ENCODE measurements around the gene ADAMTS19.

The ADAMTS19 gene

DNA sequence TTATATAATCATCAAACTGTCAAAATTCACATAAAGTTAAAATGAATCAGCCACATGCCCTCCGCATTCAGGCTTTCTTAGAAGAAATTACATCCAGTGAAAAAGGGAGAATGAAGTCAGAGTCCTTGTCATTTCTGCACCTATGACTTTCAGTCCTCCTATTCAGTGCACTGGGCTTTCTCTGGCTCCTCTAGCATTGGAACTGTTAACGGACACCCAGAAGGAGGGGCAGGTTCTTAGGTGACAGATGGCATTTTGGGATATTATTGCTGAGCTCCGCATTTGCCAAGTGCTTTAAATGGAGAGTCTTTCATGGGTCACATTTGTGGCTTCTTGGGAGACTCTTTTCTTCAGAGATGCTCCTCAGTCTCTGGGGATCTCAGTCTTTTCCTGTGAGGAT is 40.0 kb downstream of the ADAMTS19 start:
- H3K4me3 ChIP-seq, result no peak overlapping the region
- no peak overlapping the region for H3K27ac ChIP-seq
- DNase-seq (ENCODE audit: low spot score), result no peak
- TF ChIP-seq, protein P1, sequence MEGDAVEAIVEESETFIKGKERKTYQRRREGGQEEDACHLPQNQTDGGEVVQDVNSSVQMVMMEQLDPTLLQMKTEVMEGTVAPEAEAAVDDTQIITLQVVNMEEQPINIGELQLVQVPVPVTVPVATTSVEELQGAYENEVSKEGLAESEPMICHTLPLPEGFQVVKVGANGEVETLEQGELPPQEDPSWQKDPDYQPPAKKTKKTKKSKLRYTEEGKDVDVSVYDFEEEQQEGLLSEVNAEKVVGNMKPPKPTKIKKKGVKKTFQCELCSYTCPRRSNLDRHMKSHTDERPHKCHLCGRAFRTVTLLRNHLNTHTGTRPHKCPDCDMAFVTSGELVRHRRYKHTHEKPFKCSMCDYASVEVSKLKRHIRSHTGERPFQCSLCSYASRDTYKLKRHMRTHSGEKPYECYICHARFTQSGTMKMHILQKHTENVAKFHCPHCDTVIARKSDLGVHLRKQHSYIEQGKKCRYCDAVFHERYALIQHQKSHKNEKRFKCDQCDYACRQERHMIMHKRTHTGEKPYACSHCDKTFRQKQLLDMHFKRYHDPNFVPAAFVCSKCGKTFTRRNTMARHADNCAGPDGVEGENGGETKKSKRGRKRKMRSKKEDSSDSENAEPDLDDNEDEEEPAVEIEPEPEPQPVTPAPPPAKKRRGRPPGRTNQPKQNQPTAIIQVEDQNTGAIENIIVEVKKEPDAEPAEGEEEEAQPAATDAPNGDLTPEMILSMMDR (IDR thresholded peaks at IDR 0.05), result no peak

DNA sequence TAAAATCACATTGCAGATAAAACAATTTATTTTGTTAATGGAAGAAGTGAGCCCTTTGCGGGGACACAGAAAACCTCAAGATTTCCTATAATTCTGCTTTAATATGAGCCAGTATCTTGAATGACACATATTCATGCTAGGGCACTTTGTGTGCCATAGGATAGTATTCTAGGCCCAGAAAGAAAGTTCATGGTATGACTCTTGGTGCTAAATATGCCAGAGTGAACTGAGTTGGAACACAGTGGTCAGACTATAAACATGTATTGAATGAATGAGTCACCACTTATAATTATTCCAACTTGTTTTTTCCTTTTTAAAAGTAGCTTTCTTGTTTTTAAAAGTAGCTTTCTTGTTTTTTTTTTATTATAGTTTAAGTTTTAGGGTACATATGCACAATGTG is 46.0 kb downstream of the ADAMTS19 start:
- H3K27ac ChIP-seq, result no peak overlapping the region
- no peak overlapping the region for H3K4me3 ChIP-seq
- DNase-seq (ENCODE audit: low spot score), result no peak

DNA sequence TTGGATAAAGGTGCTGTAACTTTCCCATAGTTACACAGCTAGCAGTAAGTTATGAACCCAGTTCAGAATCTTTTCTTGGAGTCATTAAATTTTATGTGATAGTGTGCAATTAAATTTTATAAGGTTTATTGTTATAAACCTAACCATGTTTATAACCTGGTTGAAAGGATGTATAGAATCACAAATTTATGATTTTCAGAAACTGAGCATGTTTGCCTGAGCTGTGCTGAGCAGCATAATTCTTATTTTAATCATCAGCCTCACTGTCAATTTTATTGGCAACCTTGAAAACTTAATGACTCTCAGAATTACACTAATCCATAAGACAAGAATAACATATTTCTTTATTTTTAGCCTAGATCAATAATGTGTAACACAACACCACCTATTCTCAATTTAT is 46.9 kb downstream of the ADAMTS19 start:
- H3K4me3 ChIP-seq, result no peak overlapping the region
- H3K27ac ChIP-seq, result no peak overlapping the region
- no peak for DNase-seq (ENCODE audit: low spot score)
- TF ChIP-seq, protein P1 (IDR thresholded peaks at IDR 0.05), result no peak

More for the DNA sequence above, 46.0 kb downstream of the ADAMTS19 start:
- TF ChIP-seq, protein P1 (IDR thresholded peaks at IDR 0.05), result no peak

DNA sequence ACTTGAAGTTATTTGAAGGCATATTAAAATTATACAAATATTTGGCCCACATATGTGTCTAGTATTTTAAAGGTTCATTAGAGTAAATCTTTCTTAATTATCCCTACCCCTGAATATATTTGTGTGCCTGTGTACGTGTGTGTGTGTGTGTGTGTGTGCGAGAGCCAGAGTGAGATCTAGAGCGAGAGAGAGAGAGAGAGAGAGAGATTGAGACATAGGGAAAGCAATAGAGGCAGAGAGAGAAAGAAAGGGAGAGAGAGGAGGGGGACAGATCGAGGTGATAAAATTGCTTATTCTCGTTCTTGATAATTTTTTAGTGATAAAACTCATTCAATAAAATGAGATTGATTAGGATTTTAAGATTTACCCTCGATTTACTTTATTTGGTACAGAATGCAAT is 47.4 kb downstream of the ADAMTS19 start:
- TF ChIP-seq, protein P1 (IDR thresholded peaks at IDR 0.05), result no peak
- Histone ChIP-seq H3K4me3 (no peak overlapping the region), H3K27ac (no peak overlapping the region)
- DNase-seq (ENCODE audit: low spot score), result no peak

DNA sequence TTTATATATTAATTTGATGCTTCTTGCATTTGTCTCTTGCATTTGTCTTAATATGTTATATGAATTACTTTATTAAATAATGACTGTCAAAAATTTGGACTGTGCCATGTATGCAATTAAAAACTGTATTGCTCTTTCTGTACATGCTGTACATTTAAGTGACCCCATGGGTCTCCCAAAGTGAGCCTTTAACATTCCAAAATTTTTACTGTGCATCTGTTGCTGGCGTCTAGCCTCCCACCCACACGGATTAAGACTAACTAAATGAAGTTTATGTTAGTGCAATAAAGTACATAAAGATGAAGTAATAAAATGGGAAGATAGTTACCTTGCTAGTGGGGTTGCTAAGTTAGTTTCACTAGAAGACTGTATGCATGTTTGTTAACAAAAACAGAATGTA is 48.5 kb downstream of the ADAMTS19 start:
- no peak for DNase-seq (ENCODE audit: low spot score)
- TF ChIP-seq, protein P1 (IDR thresholded peaks at IDR 0.05), result no peak
- H3K27ac ChIP-seq, result no peak overlapping the region
- H3K4me3 ChIP-seq, result no peak overlapping the region

DNA sequence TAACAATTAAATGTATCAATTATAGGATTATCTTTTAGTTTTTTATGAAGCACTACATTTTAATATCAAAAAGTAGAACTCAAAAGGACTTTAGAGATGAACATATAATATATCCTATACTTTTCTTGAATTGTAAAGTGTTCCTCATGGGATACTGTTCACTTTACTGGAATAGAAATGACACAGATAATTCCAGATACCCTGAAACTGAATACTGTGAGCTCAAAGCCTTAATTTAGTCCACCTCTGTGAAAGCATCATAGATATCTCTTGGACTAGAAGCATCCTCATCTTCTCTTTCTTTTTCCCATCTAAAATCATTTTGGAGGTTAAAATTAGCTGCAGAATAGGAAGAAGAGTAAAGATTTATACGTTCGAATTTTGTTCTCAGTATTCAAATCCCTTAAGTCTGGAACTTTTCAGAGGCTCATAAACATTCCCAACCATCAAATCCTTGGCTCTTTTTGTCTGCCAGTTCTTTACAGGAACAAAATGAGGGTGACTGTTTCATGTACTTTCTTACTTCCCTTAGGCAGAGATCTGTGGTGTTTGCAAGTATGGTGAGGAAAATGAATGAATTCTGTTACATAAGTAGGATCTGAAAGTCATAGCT is 49.4 kb downstream of the ADAMTS19 start:
- H3K27ac ChIP-seq, result no peak overlapping the region
- no peak for DNase-seq (ENCODE audit: low spot score)
- no peak overlapping the region for H3K4me3 ChIP-seq
- TF ChIP-seq, protein P1 (IDR thresholded peaks at IDR 0.05), result no peak

DNA sequence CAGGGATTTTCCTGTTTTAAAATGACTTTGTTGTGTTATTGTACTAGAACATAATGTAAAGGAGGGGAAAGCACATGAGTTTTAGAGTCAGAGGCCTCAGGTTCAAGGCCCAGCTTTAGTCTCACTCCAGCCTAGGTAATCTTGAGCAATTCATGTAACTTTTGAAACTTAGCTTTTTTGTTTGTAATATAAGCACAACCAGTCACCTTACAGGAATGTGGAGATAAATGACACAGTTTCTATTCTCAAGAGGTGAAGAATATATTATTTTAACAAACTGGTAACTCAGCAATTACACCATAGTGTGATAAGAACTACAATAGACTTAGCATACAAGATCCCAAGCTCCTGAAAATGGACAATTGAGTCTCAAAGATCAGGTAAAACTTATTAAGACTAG is 51.2 kb downstream of the ADAMTS19 start:
- no peak for DNase-seq (ENCODE audit: low spot score)
- TF ChIP-seq, protein P1 (IDR thresholded peaks at IDR 0.05), result no peak
- H3K4me3 ChIP-seq, result no peak overlapping the region
- no peak overlapping the region for H3K27ac ChIP-seq

All from coronary artery (tissue), 2 donors.